Peyer's patch (tissue), 4 donors: ENCODE data around the gene ZFHX2.

Experiments
- POLR2A ChIP-seq, 2 donors: fragments of 450-650 bp; IDR thresholded peaks; one replicate each; pipeline ENCODE4 v1.5.1; 2017; ENCODE audit warnings: antibody characterized with exemption in 2 of 2, mild to moderate bottlenecking in 2 of 2, moderate library complexity in 2 of 2
- TF ChIP-seq, protein P1 (sequence below), 6 experiments: fragments of 450-650 bp in 4 of 6; fragments of 200-600 bp in 2 of 6; sonication (generic) in 1 of 6; IDR thresholded peaks; one replicate each; pipeline ENCODE4 v1.5.1; 2017 to 2019; ENCODE audit warnings: antibody characterized with exemption in 6 of 6, mild to moderate bottlenecking in 3 of 6, moderate library complexity in 1 of 6

GRCh38 chr14:23571701-23572523 is 20.3 kb upstream of the ZFHX2 start:
- TF ChIP-seq, protein P1, sequence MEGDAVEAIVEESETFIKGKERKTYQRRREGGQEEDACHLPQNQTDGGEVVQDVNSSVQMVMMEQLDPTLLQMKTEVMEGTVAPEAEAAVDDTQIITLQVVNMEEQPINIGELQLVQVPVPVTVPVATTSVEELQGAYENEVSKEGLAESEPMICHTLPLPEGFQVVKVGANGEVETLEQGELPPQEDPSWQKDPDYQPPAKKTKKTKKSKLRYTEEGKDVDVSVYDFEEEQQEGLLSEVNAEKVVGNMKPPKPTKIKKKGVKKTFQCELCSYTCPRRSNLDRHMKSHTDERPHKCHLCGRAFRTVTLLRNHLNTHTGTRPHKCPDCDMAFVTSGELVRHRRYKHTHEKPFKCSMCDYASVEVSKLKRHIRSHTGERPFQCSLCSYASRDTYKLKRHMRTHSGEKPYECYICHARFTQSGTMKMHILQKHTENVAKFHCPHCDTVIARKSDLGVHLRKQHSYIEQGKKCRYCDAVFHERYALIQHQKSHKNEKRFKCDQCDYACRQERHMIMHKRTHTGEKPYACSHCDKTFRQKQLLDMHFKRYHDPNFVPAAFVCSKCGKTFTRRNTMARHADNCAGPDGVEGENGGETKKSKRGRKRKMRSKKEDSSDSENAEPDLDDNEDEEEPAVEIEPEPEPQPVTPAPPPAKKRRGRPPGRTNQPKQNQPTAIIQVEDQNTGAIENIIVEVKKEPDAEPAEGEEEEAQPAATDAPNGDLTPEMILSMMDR (IDR thresholded peaks at IDR 0.05), result no peak
- TF ChIP-seq POLR2A (IDR thresholded peaks at IDR 0.05), result no peak
